Activated naive CD4-positive, alpha-beta T cell treated with anti-CD3 and anti-CD28 coated beads, Interleukin-2, amount 50 U/mL, for 24 hours (primary cell): ENCODE measurements around the gene SSH2.

Source experiments
- H3K27ac Mint-ChIP-seq: one replicate; pipeline ENCODE4 v1.8.0; 2021; ENCODE audit warnings: mild to moderate bottlenecking, mixed read lengths
- H3K27me3 Mint-ChIP-seq: one replicate; pipeline ENCODE4 v1.8.0; 2021; ENCODE audit warnings: mixed read lengths
- H3K36me3 Mint-ChIP-seq: one replicate; pipeline ENCODE4 v1.8.0; 2021; ENCODE audit warnings: mixed read lengths
- H3K4me1 Mint-ChIP-seq: one replicate; pipeline ENCODE4 v1.8.0; 2021; ENCODE audit warnings: mixed read lengths
- H3K4me3 Mint-ChIP-seq: one replicate; pipeline ENCODE4 v1.8.0; 2021; ENCODE audit warnings: mild to moderate bottlenecking, mixed read lengths
- H3K9me3 Mint-ChIP-seq: one replicate; pipeline ENCODE4 v1.8.0; 2021; ENCODE audit warnings: mixed read lengths

The SSH2 gene

GRCh38 chr17:29716566-29716965 is 213.5 kb downstream of the SSH2 start:
- H3K27me3 Mint-ChIP-seq: no peaks in the 10 kb centered on the region
- H3K4me3 Mint-ChIP-seq: no peak overlapping the region
- H3K27ac Mint-ChIP-seq: peak overlapping the region; percentile 24
- H3K9me3 Mint-ChIP-seq: no peaks in the 10 kb centered on the region
- peaks cover 94% of the 10 kb centered on the region for H3K4me1 Mint-ChIP-seq
- H3K36me3 Mint-ChIP-seq: peaks cover 24% of the 10 kb centered on the region

GRCh38 chr17:29715680-29716079 is 214.3 kb downstream of the SSH2 start:
- peaks cover 28% of the 10 kb centered on the region for H3K36me3 Mint-ChIP-seq
- no peaks in the 10 kb centered on the region for H3K9me3 Mint-ChIP-seq
- H3K27me3 Mint-ChIP-seq: no peaks in the 10 kb centered on the region
- H3K4me3 Mint-ChIP-seq: no peak overlapping the region
- peaks cover 94% of the 10 kb centered on the region for H3K4me1 Mint-ChIP-seq
- peak overlapping the region; percentile 24 for H3K27ac Mint-ChIP-seq

- no peaks in the 10 kb centered on the region for H3K9me3 Mint-ChIP-seq
- H3K4me3 Mint-ChIP-seq: peak overlapping the region; percentile 15
- peaks cover 96% of the 10 kb centered on the region for H3K4me1 Mint-ChIP-seq
- no peaks in the 10 kb centered on the region for H3K27me3 Mint-ChIP-seq
- peaks cover 31% of the 10 kb centered on the region for H3K36me3 Mint-ChIP-seq
- H3K27ac Mint-ChIP-seq: peak overlapping the region; percentile 92
Measured at GRCh38 chr17:29714146-29714545, 215.9 kb downstream of the SSH2 start.

- Mint-ChIP-seq H3K27ac (peak overlapping the region; percentile 90), H3K4me3 (no peak overlapping the region)
Measured at GRCh38 chr17:29713626-29714025, 216.4 kb downstream of the SSH2 start.

GRCh38 chr17:29711588-29712385 is 218.2 kb downstream of the SSH2 start:
- peaks cover 23% of the 10 kb centered on the region for H3K36me3 Mint-ChIP-seq

More at GRCh38 chr17:29713626-29714025, 216.4 kb downstream of the SSH2 start:
- no peaks in the 10 kb centered on the region for H3K27me3 Mint-ChIP-seq
- no peaks in the 10 kb centered on the region for H3K9me3 Mint-ChIP-seq
- H3K4me1 Mint-ChIP-seq: peaks cover 96% of the 10 kb centered on the region
- H3K36me3 Mint-ChIP-seq: peaks cover 31% of the 10 kb centered on the region

GRCh38 chr17:29710891-29711418 is 219.1 kb downstream of the SSH2 start:
- Mint-ChIP-seq H3K9me3 (no peaks in the 10 kb centered on the region), H3K27ac (peak overlapping the region; percentile 83), H3K27me3 (no peaks in the 10 kb centered on the region), H3K4me3 (no peak overlapping the region), H3K36me3 (peaks cover 16% of the 10 kb centered on the region), H3K4me1 (peaks cover 79% of the 10 kb centered on the region)

More at GRCh38 chr17:29711588-29712385, 218.2 kb downstream of the SSH2 start:
- H3K9me3 Mint-ChIP-seq: no peaks in the 10 kb centered on the region
- H3K27me3 Mint-ChIP-seq: no peaks in the 10 kb centered on the region
- no peak overlapping the region for H3K4me3 Mint-ChIP-seq
- peaks cover 82% of the 10 kb centered on the region for H3K4me1 Mint-ChIP-seq
- peak overlapping the region; percentile 83 for H3K27ac Mint-ChIP-seq

GRCh38 chr17:29710520-29710884 is 219.5 kb downstream of the SSH2 start:
- no peaks in the 10 kb centered on the region for H3K9me3 Mint-ChIP-seq
- peaks cover 14% of the 10 kb centered on the region for H3K36me3 Mint-ChIP-seq
- peak overlapping the region; percentile 83 for H3K27ac Mint-ChIP-seq
- H3K4me3 Mint-ChIP-seq: no peak overlapping the region
- no peaks in the 10 kb centered on the region for H3K27me3 Mint-ChIP-seq
- H3K4me1 Mint-ChIP-seq: peaks cover 79% of the 10 kb centered on the region

- Mint-ChIP-seq H3K27me3 (no peaks in the 10 kb centered on the region), H3K27ac (peak overlapping the region; percentile 85), H3K9me3 (no peaks in the 10 kb centered on the region), H3K4me3 (no peak overlapping the region), H3K36me3 (peaks cover 16% of the 10 kb centered on the region), H3K4me1 (peaks cover 79% of the 10 kb centered on the region)
Measured at GRCh38 chr17:29709866-29710519, 220.0 kb downstream of the SSH2 start.

GRCh38 chr17:29707212-29707571 is 222.8 kb downstream of the SSH2 start:
- peak overlapping the region; percentile 96 for H3K27ac Mint-ChIP-seq
- H3K36me3 Mint-ChIP-seq: peaks cover 18% of the 10 kb centered on the region
- H3K4me1 Mint-ChIP-seq: peaks cover 75% of the 10 kb centered on the region
- H3K9me3 Mint-ChIP-seq: no peaks in the 10 kb centered on the region
- H3K27me3 Mint-ChIP-seq: no peaks in the 10 kb centered on the region
- peak overlapping the region; percentile 86 for H3K4me3 Mint-ChIP-seq

GRCh38 chr17:29706045-29706431 is 224.0 kb downstream of the SSH2 start:
- H3K9me3 Mint-ChIP-seq: no peaks in the 10 kb centered on the region
- peaks cover 13% of the 10 kb centered on the region for H3K36me3 Mint-ChIP-seq
- peak overlapping the region; percentile 86 for H3K4me3 Mint-ChIP-seq
- no peaks in the 10 kb centered on the region for H3K27me3 Mint-ChIP-seq
- peaks cover 63% of the 10 kb centered on the region for H3K4me1 Mint-ChIP-seq
- H3K27ac Mint-ChIP-seq: peak overlapping the region; percentile 96

- Mint-ChIP-seq H3K27ac (peak overlapping the region; percentile 96), H3K36me3 (peaks cover 10% of the 10 kb centered on the region), H3K4me1 (peaks cover 59% of the 10 kb centered on the region), H3K27me3 (no peaks in the 10 kb centered on the region), H3K9me3 (no peaks in the 10 kb centered on the region), H3K4me3 (peak overlapping the region; percentile 86)
Measured at GRCh38 chr17:29705386-29705785, 224.6 kb downstream of the SSH2 start.

GRCh38 chr17:29699283-29699682 is 230.7 kb downstream of the SSH2 start:
- no peaks in the 10 kb centered on the region for H3K27me3 Mint-ChIP-seq
- peak overlapping the region; percentile 48 for H3K27ac Mint-ChIP-seq
- H3K9me3 Mint-ChIP-seq: no peaks in the 10 kb centered on the region
- H3K4me1 Mint-ChIP-seq: peaks cover 55% of the 10 kb centered on the region
- H3K36me3 Mint-ChIP-seq: peaks cover 21% of the 10 kb centered on the region
- H3K4me3 Mint-ChIP-seq: no peak overlapping the region

GRCh38 chr17:29698837-29699236 is 231.2 kb downstream of the SSH2 start:
- Mint-ChIP-seq H3K27me3 (no peaks in the 10 kb centered on the region), H3K4me3 (no peak overlapping the region), H3K4me1 (peaks cover 53% of the 10 kb centered on the region), H3K9me3 (no peaks in the 10 kb centered on the region), H3K36me3 (peaks cover 24% of the 10 kb centered on the region), H3K27ac (peak overlapping the region; percentile 48)

GRCh38 chr17:29698019-29698777 is 231.8 kb downstream of the SSH2 start:
- Mint-ChIP-seq H3K4me3 (no peak overlapping the region), H3K4me1 (peaks cover 52% of the 10 kb centered on the region), H3K27me3 (no peaks in the 10 kb centered on the region)

GRCh38 chr17:29697371-29697770 is 232.7 kb downstream of the SSH2 start:
- peaks cover 21% of the 10 kb centered on the region for H3K36me3 Mint-ChIP-seq
- no peaks in the 10 kb centered on the region for H3K27me3 Mint-ChIP-seq
- no peaks in the 10 kb centered on the region for H3K9me3 Mint-ChIP-seq
- H3K27ac Mint-ChIP-seq: peak overlapping the region; percentile 60
- H3K4me3 Mint-ChIP-seq: no peak overlapping the region
- peaks cover 50% of the 10 kb centered on the region for H3K4me1 Mint-ChIP-seq

More at GRCh38 chr17:29698019-29698777, 231.8 kb downstream of the SSH2 start:
- H3K36me3 Mint-ChIP-seq: peaks cover 26% of the 10 kb centered on the region
- H3K27ac Mint-ChIP-seq: peak overlapping the region; percentile 78
- no peaks in the 10 kb centered on the region for H3K9me3 Mint-ChIP-seq
